Endometrium (tissue), 2 donors: ENCODE data around the gene EIF3I.

Experiments used
- FAIRE-seq: peaks from 2 replicates; lab custom pipeline; 2012; peaks lifted over from hg19 to GRCh38; lab: Jason Lieb, UNC
- donor health status: control.
- donor health status: control.

Gene EIF3I

GRCh38 chr1:32198237-32199042 lies 23.8 kb upstream of the EIF3I start:
- no peak for FAIRE-seq

GRCh38 chr1:32199043-32199716 lies 23.0 kb upstream of the EIF3I start:
- FAIRE-seq = no peak

- no peak for FAIRE-seq
These were observed 22.5 kb upstream of the EIF3I start for GRCh38 chr1:32199717-32200072.

GRCh38 chr1:32200226-32201010 lies 21.8 kb upstream of the EIF3I start, which contains the start of gene CCDC28B:
Gene CCDC28B, plus strand, starts transcription at chr1:32200595. Its CDS starts 1,341 bp downstream, at chr1:32201936.
- no peak for FAIRE-seq

- FAIRE-seq = no peak
These were observed 21.0 kb upstream of the EIF3I start for GRCh38 chr1:32201011-32201855.

GRCh38 chr1:32204943-32205361 lies 17.3 kb upstream of the EIF3I start:
- FAIRE-seq = no peak

GRCh38 chr1:32205401-32206370 lies 16.5 kb upstream of the EIF3I start, which contains the start of gene IQCC:
Gene IQCC, plus strand, starts transcription at chr1:32205671. Its CDS starts 11 bp downstream, at chr1:32205682.
- FAIRE-seq = no peak

- no peak for FAIRE-seq
These were observed 13.7 kb upstream of the EIF3I start for GRCh38 chr1:32208469-32208868.

- no peak for FAIRE-seq
These were observed 13.3 kb upstream of the EIF3I start, which contains the start of gene DCDC2B for GRCh38 chr1:32208891-32209328. Gene DCDC2B, plus strand, starts transcription at chr1:32209089. Its CDS starts 5 bp downstream, at chr1:32209094.

- no peak for FAIRE-seq
These were observed 6.4 kb upstream of the EIF3I start for GRCh38 chr1:32215629-32216480.

- FAIRE-seq = no peak
These were observed 5.6 kb upstream of the EIF3I start for GRCh38 chr1:32216566-32216965.

- peak; percentile 84 for FAIRE-seq
These were observed 3.2 kb upstream of the EIF3I start for GRCh38 chr1:32219022-32219421.

GRCh38 chr1:32220746-32221580 lies 1.2 kb upstream of the EIF3I start:
- no peak for FAIRE-seq

GRCh38 chr1:32221581-32221979 lies 627 bp upstream of the EIF3I start:
- FAIRE-seq = no peak

GRCh38 chr1:32223683-32224082 lies 1.5 kb downstream of the EIF3I start:
- FAIRE-seq = no peak

GRCh38 chr1:32224285-32224684 lies 2.1 kb downstream of the EIF3I start:
- no peak for FAIRE-seq

- FAIRE-seq = no peak
These were observed 6.6 kb downstream of the EIF3I start for GRCh38 chr1:32228771-32229170.

GRCh38 chr1:32231843-32232432 lies 9.7 kb downstream of the EIF3I start:
- no peak for FAIRE-seq
